Transverse colon (tissue), 3 donors: ENCODE data around the gene ZNF586.

Experiments
- CTCF ChIP-seq, 5 experiments: fragments of 200-600 bp in 3 of 5; fragments of 450-650 bp in 2 of 5; sonication (generic) in 3 of 5; IDR thresholded peaks; 1 replicate in 2 of 5; 2 replicates in 3 of 5; pipeline ENCODE4 v1.5.1; 2016 to 2017; ENCODE audit warnings: antibody characterized with exemption in 5 of 5, inconsistent platforms in 3 of 5, mild to moderate bottlenecking in 2 of 5, moderate library complexity in 1 of 5
- POLR2A ChIP-seq: fragments of 450-650 bp; IDR thresholded peaks from one replicate; pipeline ENCODE4 v1.6.1; 2016; ENCODE audit warnings: antibody characterized with exemption, mild to moderate bottlenecking, moderate library complexity

- TF ChIP-seq CTCF (IDR thresholded peaks at IDR 0.05) (no peak), POLR2A (no peak)
Observed at GRCh38 chr19:57755031-57755430, 14.4 kb upstream of the ZNF586 start.
